Left kidney (tissue), 8 donors: Measurements from ENCODE around the gene ZNF805. TPM values are rescaled to one million over a fixed set of nuclear protein-coding genes. Genes with fewer than 3 reads are reported as not detected.
"Not testable (repeated sequence)": the region's sequence is repeated elsewhere in the genome, so short reads cannot be mapped to it uniquely, and the experiment has no call there.

Source experiments
- DNase-seq: peaks from one replicate; pipeline ENCODE4 v3.0.0-alpha.2; 2013
- long read RNA-seq, 8 donors: transcript quantifications; one replicate each; lab custom pipeline, GENCODE V29; 2026
- polyA plus RNA-seq: library from polyadenylated mRNA; unstranded; fragments of 120-200 nt; gene quantifications from one replicate; pipeline ENCODE4 v1.2.1, GENCODE V29; 2013; ENCODE audit not compliant: insufficient read length

The ZNF805 gene
- 7.6 TPM for polyA plus RNA-seq
- long read RNA-seq, donor 1, partial matches to known transcripts = 0 of 2 reads
- long read RNA-seq, donor 1, other reads (novel, unspliced or antisense) = 0 of 2 reads
- long read RNA-seq, donor 2, partial matches to known transcripts = 0 of 2 reads
- long read RNA-seq, donor 2, other reads (novel, unspliced or antisense) = 0 of 2 reads
- long read RNA-seq, donor 3, partial matches to known transcripts = 0 of 1 reads
- long read RNA-seq, donor 3, other reads (novel, unspliced or antisense) = 0 of 1 reads
- long read RNA-seq, donor 4, partial matches to known transcripts = 0 of 1 reads
- long read RNA-seq, donor 4, other reads (novel, unspliced or antisense) = 0 of 1 reads
- long read RNA-seq, donor 5 = 0 reads
- long read RNA-seq, donor 6, partial matches to known transcripts = 0 of 2 reads
- long read RNA-seq, donor 6, other reads (novel, unspliced or antisense) = 0 of 2 reads
- long read RNA-seq, donor 7, partial matches to known transcripts = 0 of 1 reads
- long read RNA-seq, donor 7, other reads (novel, unspliced or antisense) = 0 of 1 reads
- long read RNA-seq, donor 8, partial matches to known transcripts = 0 of 1 reads
- long read RNA-seq, donor 8, other reads (novel, unspliced or antisense) = 0 of 1 reads

GRCh38 chr19:57240311-57241090 lies at the start of gene ZNF805:
Gene ZNF805, plus strand, starts transcription at chr19:57240632. Its CDS starts 260 bp downstream, at chr19:57240892.
- DNase-seq = peak; percentile 96

GRCh38 chr19:57191141-57192076 lies 49.0 kb upstream of the ZNF805 start, which contains the start of gene ZNF264:
Gene ZNF264, plus strand, starts transcription at chr19:57191500. Its CDS starts 414 bp downstream, at chr19:57191914.
- DNase-seq = peak; percentile 84

GRCh38 chr19:57192077-57192420 lies 48.4 kb upstream of the ZNF805 start:
- DNase-seq = peak; percentile 18

GRCh38 chr19:57192993-57193392 lies 47.4 kb upstream of the ZNF805 start:
- DNase-seq = no peak

- not testable (repeated sequence) for DNase-seq
Measured at GRCh38 chr19:57197874-57198273, 42.6 kb upstream of the ZNF805 start.

- no peak for DNase-seq
Measured at GRCh38 chr19:57202160-57202559, 38.3 kb upstream of the ZNF805 start.

GRCh38 chr19:57210381-57210780 lies 30.1 kb upstream of the ZNF805 start:
- no peak for DNase-seq

- DNase-seq = no peak
Measured at GRCh38 chr19:57212109-57212508, 28.3 kb upstream of the ZNF805 start.

- no peak for DNase-seq
Measured at GRCh38 chr19:57227502-57227901, 12.9 kb upstream of the ZNF805 start.

GRCh38 chr19:57231686-57232085 lies 8.7 kb upstream of the ZNF805 start:
- no peak for DNase-seq

GRCh38 chr19:57233207-57233606 lies 7.2 kb upstream of the ZNF805 start:
- no peak for DNase-seq

GRCh38 chr19:57239982-57240310 lies 486 bp upstream of the ZNF805 start:
- no peak for DNase-seq

- DNase-seq = no peak
Measured at GRCh38 chr19:57241176-57241575, 744 bp downstream of the ZNF805 start.

GRCh38 chr19:57242821-57243220 lies 2.4 kb downstream of the ZNF805 start:
- DNase-seq = no peak

- no peak for DNase-seq
Measured at GRCh38 chr19:57244513-57244912, 4.1 kb downstream of the ZNF805 start.

- no peak for DNase-seq
Measured at GRCh38 chr19:57245066-57245465, 4.6 kb downstream of the ZNF805 start.

- no peak for DNase-seq
Measured at GRCh38 chr19:57245959-57246358, 5.5 kb downstream of the ZNF805 start.

GRCh38 chr19:57248646-57249045 lies 8.2 kb downstream of the ZNF805 start:
- no peak for DNase-seq

GRCh38 chr19:57249329-57249728 lies 8.9 kb downstream of the ZNF805 start:
- no peak for DNase-seq

GRCh38 chr19:57253767-57254166 lies 13.3 kb downstream of the ZNF805 start:
- not testable (repeated sequence) for DNase-seq

- no peak for DNase-seq
Measured at GRCh38 chr19:57262044-57262443, 21.6 kb downstream of the ZNF805 start.

- DNase-seq = no peak
Measured at GRCh38 chr19:57263244-57263741, 22.9 kb downstream of the ZNF805 start.
